Neural progenitor cell (in vitro differentiated cells): Measurements from ENCODE around the gene PACSIN2. TPM values are rescaled to one million over a fixed set of nuclear protein-coding genes. Genes with fewer than 3 reads are reported as not detected.

Experiments
- DNase-seq: peaks from one replicate; pipeline ENCODE4 v3.0.0-alpha.2; 2016; ENCODE audit warnings: low spot score
- H2AFZ ChIP-seq: fragments of 200-600 bp; sonication (generic); replicated peaks from 2 replicates; pipeline ENCODE4 v1.6.1; 2016; ENCODE audit warnings: antibody characterized with exemption
- H3F3A ChIP-seq: fragments of 200-600 bp; sonication (generic); 2 replicates; pipeline ENCODE4 v1.6.1; 2016; ENCODE audit warnings: antibody characterized with exemption, low read depth
- H3K27ac ChIP-seq: fragments of 200-600 bp; sonication (generic); 2 replicates; pipeline ENCODE4 v1.5.1; 2016; ENCODE audit warnings: mild to moderate bottlenecking
- H3K27me3 ChIP-seq: fragments of 200-600 bp; sonication (generic); 2 replicates; pipeline ENCODE4 v1.6.1; 2016; ENCODE audit warnings: mild to moderate bottlenecking, moderate library complexity
- H3K36me3 ChIP-seq: fragments of 200-600 bp; sonication (generic); 2 replicates; pipeline ENCODE4 v1.5.1; 2016
- H3K4me1 ChIP-seq: fragments of 200-600 bp; sonication (generic); 2 replicates; pipeline ENCODE4 v1.6.1; 2016; ENCODE audit warnings: mixed run types
- H3K4me2 ChIP-seq: fragments of 200-600 bp; sonication (generic); 2 replicates; pipeline ENCODE4 v1.6.1; 2016
- H3K4me3 ChIP-seq: fragments of 200-600 bp; sonication (generic); 2 replicates; pipeline ENCODE4 v1.5.1; 2016
- H3K79me2 ChIP-seq: fragments of 200-600 bp; sonication (generic); 2 replicates; pipeline ENCODE4 v1.6.1; 2016; ENCODE audit warnings: low read depth
- H3K9ac ChIP-seq: fragments of 200-600 bp; sonication (generic); 2 replicates; pipeline ENCODE4 v1.6.1; 2016
- H3K9me3 ChIP-seq: fragments of 200-600 bp; sonication (generic); 2 replicates; pipeline ENCODE4 v1.5.1; 2016; ENCODE audit warnings: low read depth
- H4K20me1 ChIP-seq: fragments of 200-600 bp; sonication (generic); 2 replicates; pipeline ENCODE4 v1.6.1; 2016; ENCODE audit warnings: low read depth
- H3K27ac Mint-ChIP-seq: 3 replicates; pipeline ENCODE4 v1.8.0; 2021; ENCODE audit warnings: mixed read lengths
- H3K27me3 Mint-ChIP-seq: 2 replicates; pipeline ENCODE4 v1.8.0; 2022; ENCODE audit warnings: low read depth, mild to moderate bottlenecking, inconsistent platforms, moderate library complexity, mixed read lengths; ENCODE audit not compliant: insufficient read depth
- H3K36me3 Mint-ChIP-seq: 3 replicates; pipeline ENCODE4 v1.8.0; 2021; ENCODE audit warnings: mixed read lengths
- H3K4me1 Mint-ChIP-seq: 3 replicates; pipeline ENCODE4 v1.8.0; 2021; ENCODE audit warnings: mixed read lengths
- H3K4me3 Mint-ChIP-seq: 3 replicates; pipeline ENCODE4 v1.8.0; 2021; ENCODE audit warnings: mild to moderate bottlenecking, moderate library complexity, mixed read lengths
- H3K9me3 Mint-ChIP-seq: 3 replicates; pipeline ENCODE4 v1.8.0; 2020; ENCODE audit warnings: mixed read lengths
- EZH2 ChIP-seq: fragments of 200-600 bp; sonication (generic); IDR thresholded peaks from 2 replicates; pipeline ENCODE4 v1.6.1; 2017; ENCODE audit warnings: antibody characterized with exemption, mild to moderate bottlenecking, moderate library complexity
- EZH2phosphoT487 ChIP-seq: fragments of 200-600 bp; sonication (generic); IDR thresholded peaks from 2 replicates; pipeline ENCODE4 v1.6.1; 2017; ENCODE audit warnings: antibody characterized with exemption
- total RNA-seq: library from RNA; depleted of rRNA; stranded (reverse); fragments of >200 nt; gene quantifications from 2 replicates; pipeline ENCODE4 v1.2.3, GENCODE V29; 2015; ENCODE audit warnings: low replicate concordance
- TF ChIP-seq, protein P1 (sequence below): fragments of 200-600 bp; sonication (generic); IDR thresholded peaks from 2 replicates; pipeline ENCODE4 v1.5.1; 2017; ENCODE audit warnings: antibody characterized with exemption, mild to moderate bottlenecking

The PACSIN2 gene
- total RNA-seq, 1 donor from 2014 or later, result 38.1 TPM

GRCh38 chr22:43038325-43038724, 23.4 kb upstream of the PACSIN2 start:
- Mint-ChIP-seq H3K4me1 (peaks cover 12% of the 10 kb centered on the region), H3K4me3 (no peak overlapping the region), H3K36me3 (no peaks in the 10 kb centered on the region), H3K9me3 (no peaks in the 10 kb centered on the region), H3K27ac (no peak overlapping the region), H3K27me3 (peaks cover 8% of the 10 kb centered on the region)
- no peaks in the 10 kb centered on the region for H3K36me3 ChIP-seq
- H3K4me1 ChIP-seq, result peaks cover 5% of the 10 kb centered on the region
- no peaks in the 10 kb centered on the region for H4K20me1 ChIP-seq
- DNase-seq, result no peak
- no peak overlapping the region for H2AFZ ChIP-seq
- no peaks in the 10 kb centered on the region for H3K27me3 ChIP-seq
- H3K4me3 ChIP-seq, result no peak overlapping the region
- H3K27ac ChIP-seq, result no peak overlapping the region
- H3K9ac ChIP-seq, result no peak overlapping the region
- H3K9me3 ChIP-seq, result no peaks in the 10 kb centered on the region
- no peak overlapping the region for H3K4me2 ChIP-seq
- H3K79me2 ChIP-seq, result no peaks in the 10 kb centered on the region
- H3F3A ChIP-seq, result peaks cover 3% of the 10 kb centered on the region
- TF ChIP-seq, protein P1, sequence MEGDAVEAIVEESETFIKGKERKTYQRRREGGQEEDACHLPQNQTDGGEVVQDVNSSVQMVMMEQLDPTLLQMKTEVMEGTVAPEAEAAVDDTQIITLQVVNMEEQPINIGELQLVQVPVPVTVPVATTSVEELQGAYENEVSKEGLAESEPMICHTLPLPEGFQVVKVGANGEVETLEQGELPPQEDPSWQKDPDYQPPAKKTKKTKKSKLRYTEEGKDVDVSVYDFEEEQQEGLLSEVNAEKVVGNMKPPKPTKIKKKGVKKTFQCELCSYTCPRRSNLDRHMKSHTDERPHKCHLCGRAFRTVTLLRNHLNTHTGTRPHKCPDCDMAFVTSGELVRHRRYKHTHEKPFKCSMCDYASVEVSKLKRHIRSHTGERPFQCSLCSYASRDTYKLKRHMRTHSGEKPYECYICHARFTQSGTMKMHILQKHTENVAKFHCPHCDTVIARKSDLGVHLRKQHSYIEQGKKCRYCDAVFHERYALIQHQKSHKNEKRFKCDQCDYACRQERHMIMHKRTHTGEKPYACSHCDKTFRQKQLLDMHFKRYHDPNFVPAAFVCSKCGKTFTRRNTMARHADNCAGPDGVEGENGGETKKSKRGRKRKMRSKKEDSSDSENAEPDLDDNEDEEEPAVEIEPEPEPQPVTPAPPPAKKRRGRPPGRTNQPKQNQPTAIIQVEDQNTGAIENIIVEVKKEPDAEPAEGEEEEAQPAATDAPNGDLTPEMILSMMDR, result no peak
- TF ChIP-seq EZH2 (no peak), EZH2phosphoT487 (no peak)

DNA sequence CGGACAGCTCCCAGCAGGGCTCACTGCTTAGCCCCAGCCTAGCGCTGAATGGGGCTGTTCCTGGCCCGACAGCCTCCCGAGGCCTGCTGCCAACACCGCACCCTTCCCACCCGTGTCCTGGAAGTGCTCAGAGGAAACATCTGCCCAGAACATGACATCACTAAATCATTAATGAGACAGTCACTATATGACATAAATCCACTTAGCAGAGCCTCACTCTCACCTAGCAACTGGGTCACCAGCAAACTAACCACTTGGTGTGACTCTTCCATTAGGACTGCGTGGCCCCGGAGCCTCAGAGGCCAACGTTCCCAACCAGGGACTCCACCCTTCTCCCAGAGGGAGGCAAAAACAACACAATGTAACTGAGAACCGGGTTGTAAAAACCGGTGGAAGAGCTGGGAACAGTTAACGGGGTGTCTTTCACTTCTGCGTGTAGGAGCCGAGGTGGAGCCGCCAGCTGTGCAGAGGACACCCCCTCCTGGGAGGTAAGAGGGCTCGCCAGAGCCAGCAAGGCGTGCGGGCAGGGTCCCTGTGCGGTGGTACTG, 21.4 kb upstream of the PACSIN2 start:
- Mint-ChIP-seq H3K27me3 (peaks cover 8% of the 10 kb centered on the region), H3K4me3 (no peak overlapping the region), H3K27ac (no peak overlapping the region), H3K36me3 (no peaks in the 10 kb centered on the region), H3K4me1 (peaks cover 7% of the 10 kb centered on the region), H3K9me3 (no peaks in the 10 kb centered on the region)
- Histone ChIP-seq H3K9ac (no peak overlapping the region), H3K27ac (no peak overlapping the region), H3K4me2 (no peak overlapping the region), H3K4me3 (no peak overlapping the region), H4K20me1 (no peaks in the 10 kb centered on the region), H3K27me3 (no peaks in the 10 kb centered on the region), H3K79me2 (no peaks in the 10 kb centered on the region), H3K36me3 (no peaks in the 10 kb centered on the region), H3K9me3 (no peaks in the 10 kb centered on the region), H2AFZ (no peak overlapping the region), H3K4me1 (no peaks in the 10 kb centered on the region), H3F3A (no peaks in the 10 kb centered on the region)
- DNase-seq, result no peak
- TF ChIP-seq EZH2 (no peak), EZH2phosphoT487 (no peak)
- TF ChIP-seq, protein P1, result no peak

DNA sequence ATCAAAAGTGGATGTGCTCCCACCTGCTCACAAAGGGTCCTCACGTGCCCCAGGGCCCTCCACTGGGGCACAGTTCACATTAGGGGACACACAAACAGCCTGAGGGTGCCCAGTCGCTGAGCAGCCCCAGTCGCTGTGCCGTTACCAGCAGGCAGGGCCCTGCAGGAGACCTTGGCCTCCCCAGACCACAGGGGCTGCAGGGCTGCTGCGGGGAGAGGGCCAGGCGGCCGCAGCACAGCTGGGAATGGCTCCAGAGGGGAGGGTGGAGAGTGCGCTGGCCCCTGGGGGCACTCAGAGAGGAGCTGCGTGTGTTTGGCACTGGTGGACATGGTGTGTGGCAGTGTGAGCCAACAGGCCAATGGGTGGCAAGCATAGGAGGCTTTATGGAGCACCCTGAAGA, 20.3 kb upstream of the PACSIN2 start:
- Histone ChIP-seq H3F3A (no peaks in the 10 kb centered on the region), H3K9ac (no peak overlapping the region), H3K27ac (no peak overlapping the region), H3K27me3 (no peaks in the 10 kb centered on the region), H3K36me3 (no peaks in the 10 kb centered on the region), H4K20me1 (no peaks in the 10 kb centered on the region), H3K4me3 (no peak overlapping the region), H3K4me2 (no peak overlapping the region), H3K9me3 (no peaks in the 10 kb centered on the region), H3K4me1 (no peaks in the 10 kb centered on the region), H3K79me2 (no peaks in the 10 kb centered on the region), H2AFZ (no peak overlapping the region)
- H3K27me3 Mint-ChIP-seq, result peaks cover 8% of the 10 kb centered on the region
- no peaks in the 10 kb centered on the region for H3K36me3 Mint-ChIP-seq
- TF ChIP-seq EZH2, result no peak
- H3K4me3 Mint-ChIP-seq, result no peak overlapping the region
- no peak overlapping the region for H3K27ac Mint-ChIP-seq
- no peaks in the 10 kb centered on the region for H3K9me3 Mint-ChIP-seq
- DNase-seq, result no peak
- H3K4me1 Mint-ChIP-seq, result peaks cover 14% of the 10 kb centered on the region

- Mint-ChIP-seq H3K4me1 (peaks cover 16% of the 10 kb centered on the region), H3K36me3 (no peaks in the 10 kb centered on the region), H3K9me3 (no peaks in the 10 kb centered on the region), H3K4me3 (no peak overlapping the region), H3K27ac (no peak overlapping the region), H3K27me3 (peaks cover 4% of the 10 kb centered on the region)
- Histone ChIP-seq H3K4me3 (no peak overlapping the region), H3K36me3 (no peaks in the 10 kb centered on the region), H2AFZ (no peak overlapping the region), H3K9ac (no peak overlapping the region), H4K20me1 (no peaks in the 10 kb centered on the region), H3K79me2 (no peaks in the 10 kb centered on the region), H3K4me1 (no peaks in the 10 kb centered on the region), H3F3A (no peaks in the 10 kb centered on the region), H3K4me2 (no peak overlapping the region), H3K9me3 (no peaks in the 10 kb centered on the region), H3K27ac (no peak overlapping the region), H3K27me3 (no peaks in the 10 kb centered on the region)
- no peak for DNase-seq
- TF ChIP-seq EZH2phosphoT487 (no peak), EZH2 (no peak)
- TF ChIP-seq, protein P1, result no peak
Observed at GRCh38 chr22:43031617-43032016, 16.7 kb upstream of the PACSIN2 start.
